Left cardiac atrium (tissue), 4 donors: Measurements from ENCODE around the gene CDX1. TPM values are rescaled to one million over a fixed set of nuclear protein-coding genes. Genes with fewer than 3 reads are reported as not detected.

ENCODE experiments used
- ATAC-seq, 2 donors: fragments of 200-7000 bp; cut with Tn5 transposase; one replicate each; pipeline ENCODE4 v1.9.1; 2020; ENCODE audit warnings: mild to moderate bottlenecking in 2 of 2, moderate library complexity in 2 of 2
- DNase-seq: peaks from one replicate; pipeline ENCODE4 v3.0.0-alpha.2; 2020
- intact Hi-C, 2 donors: fragments of 100-400 bp; cut with DNase I; formaldehyde crosslinking; loops; one replicate each; pipeline versions ENCODE4 v1.14.1 to v1.15.1; 2022 to 2023
- total RNA-seq, 2 donors: library from RNA; stranded (reverse); fragmentation: NEBNext Ultra II Directional; extraction: Animal tissue kit (Norgen Biotek cat#: 25700); gene quantifications; one replicate each; pipeline ENCODE4 v1.2.1, GENCODE V29; 2021
- donor health status: DM: no; HTN: yes; CAD: no.
- donor health status: DM: no; HTN: yes; CAD: no; lungs with severe emphysema.
- donor health status: DM: yes; HTN: yes; CAD: no.
- donor health status: Dilated cardiomyopathy.

The CDX1 gene
- total RNA-seq, 2 donors from 2014 or later, result not detected

GRCh38 chr5:150129813-150130492 is 36.6 kb upstream of the CDX1 start:
- peak; percentile 79 for DNase-seq
- peak; percentile 80 to 85 for ATAC-seq
- intact Hi-C loops, result loop anchor here (1.0 to 10.0 kb wide), 4 partner anchors 88 to 307 kb away; no protein-coding TSS in a partner anchor

GRCh38 chr5:150130493-150130922 is 36.1 kb upstream of the CDX1 start:
- ATAC-seq (no peak), DNase-seq (no peak)
- intact Hi-C loops, result loop anchor here (1.0 to 10.0 kb wide), 3 partner anchors 88 to 307 kb away; no protein-coding TSS in a partner anchor

DNA sequence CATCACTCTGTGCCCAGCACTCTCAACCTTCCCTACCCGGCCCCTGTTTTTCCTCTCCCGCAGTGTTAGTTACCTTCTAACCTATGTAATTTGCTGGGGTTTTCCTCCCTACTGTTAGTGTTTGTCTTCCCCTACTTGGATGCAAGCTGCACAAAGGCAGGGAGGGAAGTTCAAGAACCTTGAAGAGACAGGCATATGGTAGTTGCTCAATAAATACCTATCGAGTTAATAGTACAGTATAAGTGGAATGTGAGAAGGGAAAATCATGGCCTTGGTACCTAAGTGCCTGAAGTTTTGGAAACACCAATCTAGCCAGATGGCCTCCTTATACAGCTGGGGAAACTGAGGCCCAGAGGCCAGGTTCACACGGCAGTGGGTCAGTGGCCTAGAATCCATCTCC is 35.1 kb upstream of the CDX1 start:
- intact Hi-C loops, result loop anchor here (5.0 to 10.0 kb wide), 2 partner anchors 303 to 306 kb away; no protein-coding TSS in a partner anchor
- DNase-seq (no peak), ATAC-seq (no peak)

DNA sequence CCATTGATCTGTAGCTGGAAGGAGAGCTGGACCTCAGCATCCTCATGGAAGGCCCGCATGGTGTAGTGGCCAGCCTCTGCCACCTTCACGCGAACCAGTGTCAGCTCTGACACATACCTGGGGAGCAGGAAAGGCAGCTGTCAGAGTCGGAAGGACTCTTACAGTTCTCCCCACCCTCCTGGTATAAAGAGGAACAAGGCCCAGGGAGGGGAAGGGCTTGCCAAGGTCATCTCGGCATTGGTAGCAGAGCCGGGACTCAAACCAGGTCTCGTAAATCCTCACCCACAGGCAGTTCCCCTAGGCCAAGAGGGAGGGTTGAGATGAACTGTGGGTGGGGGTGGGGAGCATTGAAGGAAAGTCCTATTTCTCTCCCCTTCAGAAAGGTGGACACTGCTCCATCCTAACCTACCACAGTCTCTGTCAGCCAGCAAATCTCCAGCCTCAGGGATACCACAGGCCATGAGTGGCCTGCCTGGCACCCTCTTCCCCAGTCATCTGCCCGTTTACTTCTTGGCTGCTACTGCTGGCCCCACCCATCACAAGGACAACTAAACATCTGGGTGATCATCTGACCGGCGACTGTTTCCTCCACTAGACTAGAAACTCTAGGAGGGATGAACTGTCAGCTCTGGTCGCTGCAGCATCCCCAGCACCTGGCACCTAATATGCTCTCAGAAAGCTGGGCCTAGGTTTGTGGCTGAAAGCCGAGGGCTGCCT is 34.4 kb upstream of the CDX1 start:
- intact Hi-C loops, result loop anchor here (5.0 to 10.0 kb wide), 2 partner anchors 303 to 305 kb away; no protein-coding TSS in a partner anchor
- no peak for DNase-seq
- ATAC-seq, result no peak

DNA sequence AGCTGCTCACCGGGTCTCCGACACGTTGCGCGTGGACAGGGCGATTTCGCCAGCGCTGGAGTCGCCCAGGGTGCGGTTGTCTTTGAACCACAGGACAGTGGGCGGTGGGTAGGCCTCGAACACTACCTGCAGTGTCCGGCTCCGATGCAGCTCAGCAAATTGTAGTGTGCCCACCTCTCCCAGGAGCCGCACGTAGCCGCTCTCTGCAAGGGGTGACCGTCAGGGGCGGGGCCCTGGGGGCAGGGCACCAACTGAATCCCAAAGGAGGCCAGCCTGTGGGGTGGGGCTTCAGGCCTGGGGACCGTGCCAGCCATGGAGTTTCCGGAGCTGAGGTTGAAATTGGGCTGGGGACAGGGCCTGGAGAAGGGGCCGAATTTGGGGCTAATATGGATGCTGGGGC is 33.8 kb upstream of the CDX1 start:
- DNase-seq (no peak), ATAC-seq (no peak)
- intact Hi-C loops, result loop anchor here (5.0 to 10.0 kb wide), 2 partner anchors 302 to 305 kb away; no protein-coding TSS in a partner anchor

DNA sequence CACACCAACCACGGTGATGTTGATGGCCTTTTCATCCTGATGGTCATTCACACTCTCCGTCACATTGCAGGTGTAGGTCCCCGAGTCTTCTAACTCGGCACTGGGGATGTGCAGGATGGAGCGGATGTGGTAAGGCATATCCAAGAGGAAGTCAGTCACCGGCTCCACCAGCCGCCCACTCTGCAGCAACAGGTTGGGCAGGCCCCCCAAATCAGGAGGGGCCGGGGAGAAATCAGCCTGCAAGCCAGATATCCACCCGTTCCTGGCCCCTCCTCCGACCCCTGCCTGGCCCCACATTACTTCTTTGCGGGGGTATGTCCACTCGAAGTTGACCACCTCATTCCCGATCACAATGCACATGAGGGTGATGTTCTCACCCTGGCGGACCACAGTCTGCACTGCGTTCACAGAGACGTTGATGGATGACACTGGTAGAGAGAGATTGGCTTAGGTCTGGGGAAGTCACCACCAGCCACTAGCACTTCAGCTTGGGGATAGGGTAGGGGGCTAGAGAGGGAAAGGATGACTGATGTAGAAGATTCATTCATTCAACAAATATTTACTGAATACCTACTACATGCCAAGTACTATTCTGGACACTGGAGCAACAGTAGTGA is 32.9 kb upstream of the CDX1 start:
- intact Hi-C loops, result loop anchor here (5.0 to 10.0 kb wide), 2 partner anchors 301 to 304 kb away; no protein-coding TSS in a partner anchor
- DNase-seq (no peak), ATAC-seq (no peak)

GRCh38 chr5:150134198-150134588 is 32.4 kb upstream of the CDX1 start:
- DNase-seq, result no peak
- ATAC-seq, result no peak
- intact Hi-C loops, result loop anchor here (5.0 to 10.0 kb wide), 2 partner anchors 301 to 303 kb away; no protein-coding TSS in a partner anchor

GRCh38 chr5:150135557-150136304 is 30.8 kb upstream of the CDX1 start:
- intact Hi-C loops, result loop anchor here in 1 of 2 donors (10.0 kb wide), 1 partner anchor 299 kb away; no protein-coding TSS in a partner anchor
- DNase-seq (no peak), ATAC-seq (no peak)

GRCh38 chr5:150136305-150137167 is 30.0 kb upstream of the CDX1 start:
- ATAC-seq, result no peak
- intact Hi-C loops, result loop anchor here in 1 of 2 donors (10.0 kb wide), 1 partner anchor 298 kb away; no protein-coding TSS in a partner anchor
- DNase-seq, result no peak

- peak; percentile 14 to 56 for ATAC-seq
- intact Hi-C loops, result loop anchor here in 1 of 2 donors (10.0 kb wide), 1 partner anchor 297 kb away; no protein-coding TSS in a partner anchor
- DNase-seq, result peak; percentile 27
Observed at GRCh38 chr5:150137168-150137957, 29.2 kb upstream of the CDX1 start.

DNA sequence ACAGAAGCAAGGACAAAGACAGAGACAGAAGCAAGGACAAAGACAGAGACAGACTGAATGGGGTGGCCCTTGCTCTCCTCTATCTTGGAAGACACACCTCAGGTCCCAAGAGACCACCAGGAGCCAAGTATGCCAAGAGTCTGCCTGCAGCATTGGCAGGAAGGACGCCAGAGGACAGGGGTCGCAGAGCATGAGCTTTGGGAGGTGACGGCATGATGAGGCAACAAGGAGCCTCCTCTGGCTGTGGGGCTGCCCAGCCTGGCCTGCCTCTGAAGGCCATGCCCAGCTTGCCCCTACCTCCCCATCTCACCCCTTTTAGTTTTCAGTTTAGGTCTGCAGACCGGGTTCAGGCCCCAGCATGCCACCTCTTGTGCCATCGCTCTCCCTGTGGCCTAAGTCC is 28.6 kb upstream of the CDX1 start:
- DNase-seq, result no peak
- peak; percentile 3 to 9 for ATAC-seq
- intact Hi-C loops, result loop anchor here in 1 of 2 donors (10.0 kb wide), 1 partner anchor 297 kb away; no protein-coding TSS in a partner anchor

DNA sequence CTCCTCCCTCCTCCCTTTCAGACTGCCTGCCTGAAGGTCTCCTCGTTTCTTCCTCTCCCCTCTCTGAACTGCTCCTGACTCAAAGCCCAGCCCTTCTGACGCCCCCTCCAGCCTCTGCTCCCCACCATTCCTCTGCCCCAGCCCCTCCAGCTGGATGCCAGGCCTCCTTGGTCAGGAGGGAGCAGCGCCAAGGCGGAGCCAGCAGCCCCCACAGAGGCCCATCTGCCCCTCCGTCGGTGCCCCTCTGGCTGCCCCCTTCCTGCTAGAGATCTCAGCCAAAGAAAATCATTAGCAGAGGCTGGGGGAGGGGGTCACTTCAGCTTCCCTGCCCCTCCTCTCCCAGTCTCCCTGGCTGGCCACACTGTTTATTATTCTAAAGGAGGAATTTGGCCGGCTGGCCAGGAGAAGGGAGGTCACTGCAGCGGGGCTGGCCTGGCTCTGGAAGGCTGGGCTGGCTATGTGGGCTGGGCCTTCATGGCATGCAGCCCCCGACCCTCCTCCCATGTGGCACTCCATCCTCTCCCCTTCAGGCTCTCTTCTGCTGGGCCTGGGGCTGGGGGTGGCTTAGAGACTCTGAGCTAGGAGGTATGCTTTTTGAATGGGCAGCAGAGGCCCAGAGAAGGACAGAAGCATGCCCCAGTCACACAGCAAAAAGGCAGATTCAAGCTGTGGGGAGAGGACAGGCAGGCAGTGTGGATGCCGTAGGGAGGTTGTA is 27.9 kb upstream of the CDX1 start:
- intact Hi-C loops, result loop anchor here in 1 of 2 donors (10.0 kb wide), 1 partner anchor 296 kb away; no protein-coding TSS in a partner anchor

DNA sequence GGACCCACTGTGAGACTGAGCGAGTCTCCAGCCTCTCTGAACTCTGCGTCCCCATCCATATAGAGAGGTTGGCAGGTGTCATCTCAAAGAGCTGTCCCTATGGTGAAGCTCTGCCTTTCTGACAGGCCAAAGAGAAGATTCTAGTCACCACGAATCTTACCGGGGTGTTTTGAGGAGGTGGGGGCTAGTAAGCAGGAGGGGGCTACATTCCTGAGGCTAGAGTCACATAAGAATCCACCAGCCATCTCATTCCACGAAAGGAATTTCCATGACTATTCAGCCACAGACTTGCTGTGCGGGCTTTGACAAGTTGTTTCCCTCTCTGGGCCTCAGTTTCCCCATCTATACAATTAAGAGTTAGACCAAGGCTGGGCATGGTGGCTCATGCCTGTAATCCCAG is 27.2 kb upstream of the CDX1 start:
- intact Hi-C loops, result loop anchor here in 1 of 2 donors (10.0 kb wide), 1 partner anchor 295 kb away; no protein-coding TSS in a partner anchor
- no peak for DNase-seq

More for the DNA sequence above, 27.9 kb upstream of the CDX1 start:
- ATAC-seq (peak; percentile 48 to 64), DNase-seq (peak; percentile 74)

DNA sequence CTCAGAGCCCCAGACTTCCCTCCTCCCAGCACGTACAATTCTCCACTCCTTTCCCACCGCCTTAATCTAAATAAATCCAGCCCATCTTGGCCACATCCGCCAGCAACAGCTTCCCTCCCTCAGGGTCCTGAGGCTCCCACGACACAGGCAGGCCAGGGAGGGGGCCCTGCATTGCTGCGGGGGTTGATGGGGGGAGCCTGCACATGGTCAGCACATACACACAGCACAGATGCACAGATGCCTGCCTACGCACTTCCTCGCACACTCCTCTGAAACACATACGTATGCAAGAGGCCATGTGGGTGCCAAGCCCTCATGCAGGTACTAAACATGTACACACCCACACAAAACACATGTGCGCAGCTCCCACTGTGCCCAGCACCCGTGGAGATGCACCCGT is 25.7 kb upstream of the CDX1 start:
- intact Hi-C loops, result no loop called here
- ATAC-seq (no peak), DNase-seq (no peak)

More for the DNA sequence above, 27.2 kb upstream of the CDX1 start:
- ATAC-seq, result no peak

- intact Hi-C loops, result no loop called here
- DNase-seq, result no peak
- no peak for ATAC-seq
Observed at GRCh38 chr5:150141544-150142184, 24.9 kb upstream of the CDX1 start.
